Upper lobe of right lung (tissue), 1 donor: Measurements from ENCODE around the gene PLA2G4A. TPM values are rescaled to one million over a fixed set of nuclear protein-coding genes. Genes with fewer than 3 reads are reported as not detected.

Experiments used
- ATAC-seq: fragments of 200-7000 bp; cut with Tn5 transposase; one replicate; pipeline ENCODE4 v1.9.1; 2020; ENCODE audit warnings: mild to moderate bottlenecking, moderate library complexity
- DNase-seq: peaks from one replicate; pipeline ENCODE4 v3.0.0-alpha.2; 2020
- H3K27ac ChIP-seq: fragments of 200-600 bp; one replicate; pipeline ENCODE4 v1.8.0; 2022
- H3K27me3 ChIP-seq: fragments of 200-600 bp; one replicate; pipeline ENCODE4 v1.8.0; 2022; ENCODE audit warnings: mild to moderate bottlenecking
- H3K36me3 ChIP-seq: fragments of 200-600 bp; one replicate; pipeline ENCODE4 v1.8.0; 2022
- H3K4me1 ChIP-seq: fragments of 200-600 bp; one replicate; pipeline ENCODE4 v1.8.0; 2022
- H3K4me3 ChIP-seq: fragments of 200-600 bp; one replicate; pipeline ENCODE4 v1.8.0; 2022; ENCODE audit warnings: mild to moderate bottlenecking
- H3K9me3 ChIP-seq: fragments of 200-600 bp; one replicate; pipeline ENCODE4 v1.8.0; 2022
- intact Hi-C: fragments of 100-400 bp; cut with DNase I; formaldehyde crosslinking; loops from one replicate; pipeline ENCODE4 v1.11.0; 2022
- total RNA-seq: library from RNA; stranded (reverse); fragmentation: NEBNext Ultra II Directional; extraction: Animal tissue kit (Norgen Biotek cat#: 25700); gene quantifications from one replicate; pipeline ENCODE4 v1.2.1, GENCODE V29; 2021
- TF ChIP-seq, protein P1 (sequence below): fragments of 200-600 bp; IDR thresholded peaks from one replicate; pipeline ENCODE4 v1.8.0; 2022; ENCODE audit warnings: antibody characterized with exemption
- donor health status: DM: no; HTN: yes; CAD: no; lungs with severe emphysema.

PLA2G4A gene
- total RNA-seq, 1 donor from 2014 or later, result 10.7 TPM

DNA sequence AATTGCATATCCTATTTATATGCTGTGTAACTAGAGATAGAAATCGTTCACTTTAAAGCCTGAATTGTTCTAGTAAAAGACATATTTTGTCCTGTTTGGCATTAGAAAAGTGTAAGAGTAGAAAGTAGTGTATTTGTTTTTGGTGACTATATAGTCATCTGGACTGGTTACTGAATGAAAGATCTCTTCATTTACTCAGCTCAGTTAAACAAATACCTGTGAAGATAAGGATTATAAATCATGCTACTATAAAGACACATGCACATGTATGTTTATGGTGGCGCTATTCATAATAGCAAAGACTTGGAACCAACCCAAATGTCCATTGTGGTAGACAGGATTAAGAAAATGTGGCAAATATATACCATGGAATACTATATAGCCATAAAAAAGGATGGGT lies 125.1 kb downstream of the PLA2G4A start:
- ATAC-seq (no peak), DNase-seq (no peak)
- Histone ChIP-seq H3K4me3 (no peak overlapping the region), H3K27ac (no peak overlapping the region), H3K27me3 (no peaks in the 10 kb centered on the region), H3K4me1 (no peaks in the 10 kb centered on the region), H3K36me3 (peaks cover 5% of the 10 kb centered on the region), H3K9me3 (no peaks in the 10 kb centered on the region)
- TF ChIP-seq, protein P1, sequence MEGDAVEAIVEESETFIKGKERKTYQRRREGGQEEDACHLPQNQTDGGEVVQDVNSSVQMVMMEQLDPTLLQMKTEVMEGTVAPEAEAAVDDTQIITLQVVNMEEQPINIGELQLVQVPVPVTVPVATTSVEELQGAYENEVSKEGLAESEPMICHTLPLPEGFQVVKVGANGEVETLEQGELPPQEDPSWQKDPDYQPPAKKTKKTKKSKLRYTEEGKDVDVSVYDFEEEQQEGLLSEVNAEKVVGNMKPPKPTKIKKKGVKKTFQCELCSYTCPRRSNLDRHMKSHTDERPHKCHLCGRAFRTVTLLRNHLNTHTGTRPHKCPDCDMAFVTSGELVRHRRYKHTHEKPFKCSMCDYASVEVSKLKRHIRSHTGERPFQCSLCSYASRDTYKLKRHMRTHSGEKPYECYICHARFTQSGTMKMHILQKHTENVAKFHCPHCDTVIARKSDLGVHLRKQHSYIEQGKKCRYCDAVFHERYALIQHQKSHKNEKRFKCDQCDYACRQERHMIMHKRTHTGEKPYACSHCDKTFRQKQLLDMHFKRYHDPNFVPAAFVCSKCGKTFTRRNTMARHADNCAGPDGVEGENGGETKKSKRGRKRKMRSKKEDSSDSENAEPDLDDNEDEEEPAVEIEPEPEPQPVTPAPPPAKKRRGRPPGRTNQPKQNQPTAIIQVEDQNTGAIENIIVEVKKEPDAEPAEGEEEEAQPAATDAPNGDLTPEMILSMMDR, result no peak
- intact Hi-C loops, result no loop called here

DNA sequence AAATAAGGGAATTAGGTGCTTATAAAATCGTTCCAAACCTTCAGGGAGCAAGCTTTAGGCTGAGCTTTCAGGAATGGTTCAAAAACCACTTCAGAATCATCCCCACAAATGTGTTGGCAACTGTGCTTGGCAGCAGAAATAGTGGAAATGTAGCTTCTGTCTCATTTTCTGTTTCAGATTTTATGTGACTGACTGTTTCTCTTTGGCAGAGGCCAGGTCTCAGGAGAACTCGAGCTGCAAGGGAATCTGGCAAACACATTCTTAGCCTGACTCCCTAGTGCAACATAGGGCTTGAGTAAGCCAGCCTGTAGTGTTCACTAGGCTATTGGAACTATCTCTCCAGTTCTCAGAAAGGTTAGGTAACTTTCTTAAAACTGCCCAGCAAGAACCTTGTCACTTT lies 128.6 kb downstream of the PLA2G4A start:
- no peaks in the 10 kb centered on the region for H3K36me3 ChIP-seq
- intact Hi-C loops, result no loop called here
- no peaks in the 10 kb centered on the region for H3K27me3 ChIP-seq
- no peak overlapping the region for H3K4me3 ChIP-seq
- no peaks in the 10 kb centered on the region for H3K9me3 ChIP-seq
- TF ChIP-seq, protein P1, result no peak
- ATAC-seq (no peak), DNase-seq (no peak)
- H3K27ac ChIP-seq, result no peak overlapping the region
- no peaks in the 10 kb centered on the region for H3K4me1 ChIP-seq

DNA sequence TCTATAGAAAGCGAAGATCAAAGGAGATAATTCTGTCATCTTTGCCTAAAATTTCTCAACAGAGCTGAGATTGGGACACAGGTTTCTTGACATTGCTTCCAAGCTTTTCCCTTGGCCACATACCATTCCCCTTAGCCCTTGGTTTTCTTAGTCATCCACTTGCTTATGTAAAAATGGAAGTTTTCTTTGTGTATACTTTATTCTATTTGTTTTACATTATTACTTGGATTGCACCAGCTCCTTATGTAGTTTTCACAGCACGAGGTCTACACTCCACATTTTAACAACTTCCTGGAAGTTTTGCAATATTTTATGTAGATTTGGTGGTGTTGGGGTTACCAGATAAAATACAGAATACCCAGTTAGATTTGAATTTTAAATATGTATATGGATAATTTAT lies 129.8 kb downstream of the PLA2G4A start:
- no peaks in the 10 kb centered on the region for H3K4me1 ChIP-seq
- H3K36me3 ChIP-seq, result no peaks in the 10 kb centered on the region
- no peaks in the 10 kb centered on the region for H3K27me3 ChIP-seq
- no peak for DNase-seq
- TF ChIP-seq, protein P1, result no peak
- intact Hi-C loops, result no loop called here
- no peak overlapping the region for H3K4me3 ChIP-seq
- H3K9me3 ChIP-seq, result no peaks in the 10 kb centered on the region
- no peak overlapping the region for H3K27ac ChIP-seq
- peak; percentile 23 for ATAC-seq

DNA sequence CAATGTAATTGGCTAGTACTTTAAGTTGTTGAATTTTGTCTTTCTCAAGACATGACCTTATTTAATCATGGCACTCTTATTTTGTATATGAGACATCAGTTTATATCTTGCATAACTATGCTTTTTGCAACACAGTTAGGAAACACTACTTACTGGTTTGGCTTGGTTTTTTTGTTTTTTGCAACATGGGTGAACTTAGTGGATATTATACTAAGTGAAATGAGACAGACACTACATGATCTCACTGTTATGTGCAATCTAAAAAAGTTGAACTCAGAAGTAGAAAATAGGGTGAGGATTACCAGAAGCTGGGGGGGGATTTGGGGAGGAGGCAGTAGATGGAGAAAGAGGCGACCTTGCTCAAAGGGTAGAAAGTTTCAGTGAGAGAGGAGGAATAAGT lies 132.1 kb downstream of the PLA2G4A start:
- no peak overlapping the region for H3K27ac ChIP-seq
- peak; percentile 28 for ATAC-seq
- TF ChIP-seq, protein P1, result no peak

DNA sequence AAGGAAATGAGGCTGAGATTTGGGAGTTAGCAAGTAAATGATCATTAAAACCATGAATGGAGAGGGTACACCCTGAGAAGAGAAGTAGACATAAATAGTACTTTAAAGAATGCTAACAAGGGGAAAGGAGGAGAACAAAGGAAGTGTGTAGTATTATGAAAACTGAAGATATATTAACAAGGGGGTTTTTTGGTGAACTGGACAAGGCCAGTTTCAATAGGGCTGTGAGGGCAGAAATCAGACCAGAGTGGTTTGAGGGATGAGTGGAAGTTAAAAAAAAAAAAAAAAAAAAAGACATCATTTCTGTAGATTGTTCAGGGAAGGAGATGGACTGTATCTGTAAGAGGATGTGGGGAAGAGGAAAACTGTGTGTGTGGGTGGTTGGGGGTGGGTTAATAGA lies 137.1 kb downstream of the PLA2G4A start:
- no peak overlapping the region for H3K4me3 ChIP-seq
- H3K9me3 ChIP-seq, result no peaks in the 10 kb centered on the region
- H3K36me3 ChIP-seq, result peaks cover 5% of the 10 kb centered on the region
- DNase-seq, result no peak
- H3K27ac ChIP-seq, result no peak overlapping the region
- no peak for ATAC-seq
- H3K27me3 ChIP-seq, result no peaks in the 10 kb centered on the region
- intact Hi-C loops, result no loop called here
- TF ChIP-seq, protein P1, result no peak
- H3K4me1 ChIP-seq, result no peaks in the 10 kb centered on the region

More for the DNA sequence above, 132.1 kb downstream of the PLA2G4A start:
- Histone ChIP-seq H3K9me3 (no peaks in the 10 kb centered on the region), H3K4me3 (no peak overlapping the region), H3K36me3 (peaks cover 5% of the 10 kb centered on the region), H3K27me3 (no peaks in the 10 kb centered on the region), H3K4me1 (no peaks in the 10 kb centered on the region)
- no peak for DNase-seq
- intact Hi-C loops, result no loop called here

DNA sequence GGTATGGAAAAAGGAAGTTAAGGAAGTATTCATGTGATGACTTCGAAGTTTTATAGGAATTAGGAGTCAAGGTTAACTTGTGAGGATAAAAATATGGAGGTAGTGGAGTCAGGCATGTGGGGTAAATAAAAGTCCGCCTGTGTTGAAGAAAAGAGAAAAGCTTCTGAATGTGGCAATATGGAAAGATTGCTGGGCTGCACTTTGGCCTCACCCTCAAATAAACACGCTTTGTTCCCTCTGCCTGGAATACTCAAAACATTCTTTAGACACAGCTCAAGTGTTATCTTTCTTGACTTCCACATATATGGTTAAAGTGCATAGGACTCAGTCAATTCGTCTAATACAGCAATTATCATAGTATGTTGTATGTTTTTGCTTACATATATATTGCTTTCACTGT lies 137.7 kb downstream of the PLA2G4A start:
- Histone ChIP-seq H3K27me3 (no peaks in the 10 kb centered on the region), H3K27ac (no peak overlapping the region), H3K9me3 (no peaks in the 10 kb centered on the region), H3K4me1 (no peaks in the 10 kb centered on the region), H3K4me3 (no peak overlapping the region), H3K36me3 (peaks cover 5% of the 10 kb centered on the region)
- no peak for DNase-seq
- TF ChIP-seq, protein P1, result no peak
- intact Hi-C loops, result no loop called here
- no peak for ATAC-seq
